DMS153 (cell line): ENCODE measurements around the gene MTA3.
A peak's percentile ranks its signal among the peaks of the same experiment; 100 is the strongest.
"Not testable (repeated sequence)": the region's sequence is repeated elsewhere in the genome, so short reads cannot be mapped to it uniquely, and the experiment has no call there.

Experiments
- DNase-seq: peaks from one replicate; lab custom pipeline; 2025; lab: John Stamatoyannopoulos, UW

Gene MTA3

DNA sequence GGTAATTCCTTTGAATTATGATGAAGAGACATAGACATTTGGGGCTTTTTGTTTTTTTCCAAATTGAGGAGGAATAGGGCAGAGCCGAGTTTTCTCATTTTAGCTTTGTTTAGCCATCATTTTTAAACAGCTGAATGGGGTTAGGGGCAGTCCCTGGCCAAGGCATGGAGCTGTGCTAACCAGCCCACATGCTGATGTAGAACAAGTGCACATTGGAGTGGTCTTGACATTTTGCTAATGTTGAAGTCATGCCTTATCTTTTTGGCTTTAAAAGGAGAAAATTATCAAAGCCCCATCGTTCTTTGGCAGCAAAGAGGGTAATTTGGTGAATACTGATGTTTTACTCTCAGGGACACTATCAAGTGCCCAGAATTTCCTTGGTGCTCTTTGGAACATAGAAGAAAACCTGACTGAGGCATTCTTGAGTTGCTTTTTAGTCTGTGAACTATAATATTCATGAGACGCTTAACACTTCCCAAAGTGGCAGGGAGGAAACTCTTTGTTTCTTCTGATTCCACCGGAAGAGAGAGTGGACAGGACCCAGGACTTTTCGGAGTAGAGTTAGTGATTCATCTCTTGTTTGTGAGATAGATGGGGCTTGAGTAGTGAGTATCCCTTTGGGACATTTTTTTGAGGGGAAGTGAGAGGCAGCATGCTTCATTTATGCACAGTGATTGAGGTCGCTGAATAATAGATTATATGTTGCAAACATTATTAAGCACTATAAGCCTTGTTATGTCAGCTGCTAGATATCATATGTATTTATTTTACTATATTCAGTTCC lies 45.0 kb downstream of the MTA3 start:
- DNase-seq: no peak

DNA sequence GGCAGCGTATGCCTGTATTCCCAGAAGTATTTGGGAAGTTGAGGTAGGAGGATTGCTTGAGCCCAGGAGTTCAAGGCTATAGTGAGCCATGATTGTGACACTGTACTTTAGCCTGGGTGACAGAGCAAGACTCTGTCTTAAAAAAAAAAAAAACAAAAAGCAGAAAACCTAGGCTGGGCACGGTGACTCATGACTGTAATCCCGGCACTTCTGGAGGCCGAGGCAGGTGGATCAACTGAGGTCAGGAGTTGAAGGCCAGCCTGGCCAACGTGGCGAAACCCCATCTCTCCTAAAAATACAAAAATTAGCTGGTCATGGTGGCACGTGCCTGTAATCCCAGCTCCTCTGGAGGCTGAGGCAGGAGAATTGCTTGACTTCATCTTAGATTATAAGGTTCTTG lies 46.4 kb downstream of the MTA3 start:
- DNase-seq: no peak

DNA sequence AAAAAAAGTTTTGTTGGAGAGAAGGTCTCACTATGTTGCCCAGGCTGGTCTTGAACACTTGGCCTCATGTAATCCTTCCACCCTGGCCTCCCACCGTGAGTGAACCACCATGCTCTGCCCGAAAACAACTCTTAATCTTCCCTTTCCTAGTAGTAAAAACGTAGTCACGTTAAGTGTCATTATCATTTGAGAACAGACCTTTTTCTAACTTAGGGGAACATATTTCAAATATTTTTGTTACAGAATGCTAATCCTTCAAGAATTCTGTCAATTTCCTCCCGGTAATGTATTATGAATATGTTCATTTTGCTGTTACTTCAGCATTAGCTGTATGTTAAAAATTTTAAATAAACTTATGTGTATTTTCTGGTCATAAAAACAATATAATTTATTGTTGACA lies 49.7 kb downstream of the MTA3 start:
- DNase-seq: no peak

DNA sequence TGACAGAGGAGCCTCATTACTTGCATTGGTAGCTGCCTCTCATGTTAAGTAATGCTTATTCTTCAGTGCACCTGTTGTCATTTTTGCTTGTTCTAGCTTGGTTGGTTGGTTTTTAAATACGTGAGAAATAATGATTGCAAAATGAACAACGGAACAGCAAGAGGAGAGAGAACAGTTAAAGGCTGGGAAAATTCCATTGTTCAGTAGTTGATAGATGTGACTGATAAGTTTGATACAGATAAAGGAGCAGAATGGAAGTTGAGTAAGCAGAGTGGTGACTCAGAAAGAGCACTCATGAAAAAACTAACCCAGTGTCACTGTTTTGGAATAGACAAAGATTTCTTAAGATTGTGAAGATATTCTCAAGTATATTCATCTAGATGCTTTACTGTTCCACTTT lies 50.5 kb downstream of the MTA3 start:
- no peak for DNase-seq

DNA sequence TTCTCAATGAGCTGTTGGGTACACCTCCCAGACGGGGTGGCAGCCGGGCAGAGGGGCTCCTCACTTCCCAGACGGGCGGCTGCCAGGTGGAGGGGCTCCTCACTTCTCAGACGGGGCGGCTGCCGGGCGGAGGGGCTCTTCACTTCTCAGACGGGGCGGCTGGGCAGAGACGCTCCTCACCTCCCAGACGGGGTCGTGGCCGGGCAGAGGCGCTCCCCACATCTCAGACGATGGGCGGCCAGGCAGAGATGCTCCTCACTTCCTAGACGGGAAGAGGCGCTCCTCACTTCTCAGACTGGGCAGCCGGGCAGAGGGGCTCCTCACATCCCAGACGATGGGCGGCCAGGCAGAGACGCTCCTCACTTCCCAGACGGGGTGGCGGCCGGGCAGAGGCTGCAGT lies 53.2 kb downstream of the MTA3 start:
- DNase-seq: not testable (repeated sequence)

DNA sequence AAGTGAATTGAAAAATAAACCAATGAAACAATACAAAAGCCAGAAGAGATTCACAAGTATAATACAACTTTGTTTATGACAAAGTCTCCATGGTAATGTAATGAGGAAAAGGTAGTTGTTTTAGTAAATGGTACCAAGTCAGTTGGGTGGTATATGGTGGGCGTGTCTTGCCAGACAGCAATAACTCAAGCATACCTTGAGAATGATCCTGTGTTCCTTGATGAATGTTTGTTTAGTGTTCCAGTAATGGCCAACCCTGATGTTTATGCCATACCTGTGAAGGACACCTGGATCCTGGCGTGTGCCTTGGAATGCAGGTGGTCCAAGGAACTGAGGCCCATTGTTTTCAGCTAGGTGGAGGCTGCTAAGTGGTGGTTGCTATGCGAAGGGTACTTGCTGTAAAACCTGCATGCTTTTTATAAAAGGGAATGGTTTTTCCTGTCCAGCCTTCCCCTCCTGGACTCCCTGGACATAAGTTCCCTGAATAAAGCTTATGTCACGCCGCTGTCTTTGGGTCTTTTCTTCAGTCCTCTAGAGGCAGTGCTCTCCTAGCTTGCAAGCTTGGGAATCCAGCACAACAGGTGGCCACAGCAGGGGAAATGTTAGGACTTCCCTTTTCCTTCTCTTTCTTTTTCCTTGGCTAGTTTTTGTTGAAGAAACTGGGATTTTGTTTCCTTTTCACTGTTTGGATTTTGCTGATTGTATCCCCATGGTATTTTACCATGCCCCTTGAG lies 54.7 kb downstream of the MTA3 start:
- no peak for DNase-seq

DNA sequence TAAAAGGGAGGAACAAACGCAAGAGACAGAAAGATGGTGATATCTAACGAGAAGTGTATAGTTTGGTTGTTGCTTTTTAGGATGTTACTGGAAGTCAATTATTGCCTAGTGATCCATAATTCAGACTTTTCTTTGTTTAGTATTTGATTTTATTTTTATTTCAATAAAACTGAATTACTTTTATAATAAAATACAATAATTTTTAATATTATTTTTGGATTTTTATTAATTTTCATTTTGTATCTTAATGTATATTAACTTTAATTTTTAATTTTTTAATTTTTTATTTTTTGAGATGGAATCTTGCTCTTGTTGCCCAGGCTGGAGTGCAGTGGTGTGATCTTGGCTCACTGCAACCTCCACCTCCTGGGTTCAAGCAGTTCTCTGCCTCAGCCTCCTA lies 55.6 kb downstream of the MTA3 start:
- DNase-seq: no peak

DNA sequence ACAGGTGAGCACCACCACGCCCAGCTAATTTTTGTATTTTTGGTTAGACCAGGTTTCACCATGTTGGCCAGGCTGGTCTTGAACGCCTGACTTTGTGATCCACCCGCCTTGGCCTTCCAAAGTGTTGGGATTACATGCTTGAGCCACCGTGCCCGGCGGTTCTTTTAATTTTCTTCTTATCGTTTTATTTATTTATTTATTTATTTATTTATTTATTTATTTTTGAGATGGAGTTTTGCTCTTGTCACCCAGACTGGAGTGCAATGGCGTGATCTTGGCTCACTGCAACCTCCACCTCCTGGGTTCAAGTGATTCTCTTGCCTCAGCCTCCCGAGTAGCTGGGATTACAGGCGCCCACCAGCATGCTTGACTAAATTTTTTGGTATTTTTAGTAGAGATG lies 59.6 kb downstream of the MTA3 start:
- not testable (repeated sequence) for DNase-seq

DNA sequence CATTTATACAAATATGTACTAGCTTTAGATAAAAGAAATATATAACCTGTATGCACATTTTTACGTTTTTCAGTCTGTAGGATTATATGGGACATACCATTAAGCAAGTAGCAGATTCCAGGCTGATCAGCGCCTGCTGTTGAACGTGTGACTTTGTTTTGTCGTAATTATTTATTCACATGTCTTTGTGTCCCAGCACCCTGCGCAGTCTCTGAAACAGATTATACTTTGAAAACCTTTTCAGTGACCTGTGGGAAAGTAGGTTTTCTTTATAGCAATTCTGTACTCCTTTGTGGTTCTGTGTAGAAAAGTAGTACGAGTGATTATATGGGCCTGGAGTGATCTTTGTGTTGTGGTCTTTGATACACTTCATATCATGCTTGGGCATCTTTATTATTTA lies 68.5 kb downstream of the MTA3 start:
- DNase-seq: no peak

DNA sequence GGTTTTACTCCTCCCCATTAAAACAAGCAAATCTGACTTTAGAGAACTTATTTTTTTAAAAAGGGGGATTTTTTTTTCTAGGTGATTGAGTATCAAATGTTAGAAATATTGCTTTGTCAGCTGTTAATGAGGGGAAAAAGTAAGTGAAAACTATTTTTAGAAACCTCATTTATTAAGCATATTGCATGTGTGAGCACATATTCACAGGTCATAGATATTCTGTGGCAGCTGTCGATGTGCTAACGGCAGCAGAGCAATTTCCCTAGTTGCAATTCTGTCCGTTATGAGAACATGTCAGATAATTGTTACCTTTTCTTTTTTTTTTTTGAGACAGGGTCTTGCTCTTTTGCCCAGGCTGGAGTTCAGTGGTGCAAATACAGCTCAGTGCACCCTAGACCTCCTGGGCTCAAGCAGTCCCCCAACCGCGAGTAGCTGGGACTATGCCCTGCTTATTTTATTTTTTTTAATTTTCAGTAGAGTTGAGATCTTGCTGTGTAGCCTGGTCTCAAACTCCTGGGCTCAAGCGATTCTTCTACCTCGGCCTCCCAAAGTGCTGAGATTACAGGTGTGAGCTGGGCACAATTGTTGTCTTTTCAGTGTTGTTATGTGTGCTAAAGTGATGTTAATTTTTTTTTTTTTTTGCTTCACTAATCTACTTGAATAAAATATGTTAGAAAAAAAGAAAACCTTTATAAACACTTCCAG lies 69.8 kb downstream of the MTA3 start:
- DNase-seq: no peak

DNA sequence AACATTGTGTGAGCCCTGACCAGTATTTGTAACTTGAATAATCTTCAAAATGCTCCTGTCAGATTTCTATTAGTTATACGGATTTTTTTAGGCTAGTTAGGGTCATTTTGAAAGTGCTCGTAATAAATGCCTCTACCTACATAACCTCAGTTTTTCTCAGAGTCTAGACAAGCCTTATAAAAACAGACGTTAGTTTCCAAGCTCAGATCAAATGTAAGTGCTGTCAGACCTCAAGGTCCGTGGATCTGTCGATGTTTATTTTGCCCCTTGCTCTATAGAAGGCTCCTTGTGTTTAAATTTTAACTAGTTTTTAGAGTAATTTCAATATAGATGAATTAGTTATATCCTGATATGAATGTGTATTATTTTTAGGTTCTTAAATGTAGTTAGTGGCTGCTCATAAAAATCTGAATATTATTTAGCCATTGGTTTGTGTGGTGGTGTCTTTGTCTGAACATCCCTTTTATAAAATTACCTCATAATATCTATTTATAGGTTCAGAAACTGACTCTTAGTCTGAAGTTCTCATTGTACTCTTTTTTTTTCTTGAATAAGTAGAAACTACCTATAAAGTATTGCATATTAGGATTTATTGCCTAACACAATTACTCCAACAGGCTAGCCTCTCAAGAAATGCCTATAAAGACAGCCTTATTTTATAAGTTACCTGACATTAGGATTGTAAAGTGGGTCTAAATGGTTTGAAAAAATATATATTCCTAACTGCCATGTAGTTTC lies 71.1 kb downstream of the MTA3 start:
- no peak for DNase-seq

DNA sequence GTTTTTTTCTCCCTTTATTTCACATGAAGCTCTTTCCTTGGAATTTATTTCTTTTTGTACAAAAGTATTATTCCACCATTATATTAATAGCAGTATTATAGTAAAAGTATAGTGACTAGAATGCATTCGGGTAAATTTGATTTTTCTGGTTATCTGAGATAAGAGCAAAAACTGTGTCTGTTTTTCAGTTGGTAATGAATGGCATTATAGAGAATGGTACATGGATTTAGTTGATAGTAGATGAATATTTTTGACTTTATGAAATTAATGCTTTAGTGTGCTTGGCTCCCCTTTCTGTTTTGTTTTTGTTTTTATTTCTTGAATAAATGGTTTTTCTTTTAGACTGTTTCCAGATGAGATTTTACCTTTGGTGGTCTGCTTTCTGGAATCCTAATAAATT lies 71.8 kb downstream of the MTA3 start:
- no peak for DNase-seq

DNA sequence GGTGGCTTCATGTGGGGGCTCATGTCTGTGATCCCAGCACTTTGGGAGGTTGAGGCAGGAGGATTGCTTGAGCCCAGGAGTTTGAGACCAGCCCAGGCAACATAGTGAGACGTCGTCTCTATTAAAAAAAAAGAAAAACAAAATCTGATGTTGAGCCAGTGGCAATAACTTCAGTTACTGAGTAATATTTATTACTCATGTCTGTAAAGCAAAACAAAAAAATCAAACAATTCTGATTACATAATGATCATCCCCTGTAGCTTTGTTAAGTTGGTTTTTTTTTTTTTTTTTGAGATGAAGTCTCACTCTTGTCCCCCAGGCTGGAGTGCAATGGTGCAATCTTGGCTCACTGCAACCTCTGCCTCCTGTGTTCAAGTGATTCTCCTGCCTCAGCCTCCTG lies 73.9 kb downstream of the MTA3 start:
- not testable (repeated sequence) for DNase-seq

DNA sequence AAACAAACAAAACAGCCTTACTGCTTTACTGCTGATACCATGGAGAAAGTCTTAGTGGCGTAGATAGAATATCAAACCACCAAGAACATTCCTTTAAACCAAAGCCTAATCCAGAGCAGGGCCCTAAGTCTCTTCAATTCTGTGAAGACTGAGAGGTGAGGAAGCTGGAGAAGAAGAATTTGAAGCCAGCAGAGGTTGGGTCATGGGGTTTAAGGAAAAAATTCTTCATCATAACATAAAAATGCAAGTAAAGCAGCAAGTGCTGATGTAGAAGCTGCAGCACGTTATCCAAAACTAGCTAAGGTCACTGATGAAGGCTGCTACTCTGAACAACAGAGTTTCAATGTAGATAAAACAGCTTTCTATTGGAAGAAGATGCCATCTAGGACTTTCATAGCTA lies 77.1 kb downstream of the MTA3 start:
- no peak for DNase-seq

DNA sequence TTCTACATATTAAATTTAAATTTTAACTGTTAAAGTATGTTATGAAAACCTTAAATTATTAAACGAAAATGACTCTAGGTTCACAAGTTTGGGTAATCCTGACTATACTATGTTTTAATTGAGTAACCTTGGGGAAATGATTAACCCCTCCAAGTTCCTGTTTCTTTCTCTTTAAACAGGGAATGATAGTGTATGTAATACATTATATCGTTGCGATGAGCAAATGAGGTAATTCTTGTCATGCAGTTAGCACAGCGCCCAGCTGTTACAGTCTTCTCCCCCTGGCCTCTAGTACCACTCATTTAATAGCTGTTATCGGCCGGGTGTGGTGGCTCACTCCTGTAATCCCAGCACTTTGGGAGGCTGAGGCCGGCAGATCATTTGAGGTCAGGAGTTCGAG lies 80.4 kb downstream of the MTA3 start:
- DNase-seq: no peak

DNA sequence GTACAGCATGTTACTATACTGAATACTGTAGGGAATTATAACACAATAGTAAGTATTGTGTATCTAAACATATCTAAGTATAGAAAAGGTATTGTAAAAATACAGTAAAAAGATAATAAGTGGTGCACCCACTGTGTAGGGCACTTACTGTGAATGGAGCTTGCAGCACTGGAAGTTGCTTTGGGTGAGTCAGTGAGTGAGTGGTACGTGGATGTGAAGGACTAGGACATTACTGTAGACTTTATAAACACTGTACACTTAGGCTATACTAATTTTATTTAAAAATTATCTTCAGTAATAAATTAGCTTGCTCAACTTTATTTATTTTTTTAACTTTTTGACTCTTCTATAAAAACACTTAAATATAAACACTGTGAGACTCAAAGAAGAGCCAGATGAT lies 82.6 kb downstream of the MTA3 start:
- DNase-seq: no peak

DNA sequence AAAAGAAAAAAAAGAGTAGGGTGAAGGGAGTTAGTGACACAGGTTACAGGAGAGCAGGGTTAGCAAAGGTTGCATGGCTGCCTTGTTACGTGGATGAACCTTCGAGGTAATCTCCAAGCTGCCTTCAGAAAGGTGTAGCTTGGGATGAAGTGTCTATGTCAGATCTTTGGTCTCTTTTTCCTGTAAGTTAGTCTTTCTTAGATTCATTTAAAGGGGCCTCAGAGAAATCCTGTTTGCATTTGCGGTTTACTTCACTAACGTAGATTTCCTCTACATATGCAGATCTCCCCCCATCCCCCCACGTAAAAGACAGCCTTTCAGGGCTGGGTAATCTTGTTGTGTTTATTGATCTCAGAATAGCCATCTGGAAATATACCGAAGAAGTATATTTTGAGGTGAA lies 83.7 kb downstream of the MTA3 start:
- no peak for DNase-seq

DNA sequence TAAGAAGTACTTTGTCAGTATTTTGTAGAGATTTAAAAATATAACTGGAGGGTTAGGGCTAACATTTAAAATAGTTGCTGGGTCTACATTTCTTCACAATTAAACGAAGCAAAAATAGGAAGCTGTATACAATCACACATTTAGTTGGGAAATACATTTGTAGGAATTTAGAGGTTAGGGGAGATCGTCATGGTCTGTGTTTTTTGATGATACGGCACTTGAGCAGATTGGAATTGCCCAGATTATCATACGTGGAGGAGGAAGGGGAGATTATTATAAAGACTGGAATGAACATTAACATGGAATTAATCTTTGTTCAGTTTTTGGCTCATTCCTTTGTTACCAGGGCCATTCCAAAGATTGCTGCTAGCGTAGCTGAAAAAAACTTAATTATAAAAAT lies 84.6 kb downstream of the MTA3 start:
- DNase-seq: no peak

DNA sequence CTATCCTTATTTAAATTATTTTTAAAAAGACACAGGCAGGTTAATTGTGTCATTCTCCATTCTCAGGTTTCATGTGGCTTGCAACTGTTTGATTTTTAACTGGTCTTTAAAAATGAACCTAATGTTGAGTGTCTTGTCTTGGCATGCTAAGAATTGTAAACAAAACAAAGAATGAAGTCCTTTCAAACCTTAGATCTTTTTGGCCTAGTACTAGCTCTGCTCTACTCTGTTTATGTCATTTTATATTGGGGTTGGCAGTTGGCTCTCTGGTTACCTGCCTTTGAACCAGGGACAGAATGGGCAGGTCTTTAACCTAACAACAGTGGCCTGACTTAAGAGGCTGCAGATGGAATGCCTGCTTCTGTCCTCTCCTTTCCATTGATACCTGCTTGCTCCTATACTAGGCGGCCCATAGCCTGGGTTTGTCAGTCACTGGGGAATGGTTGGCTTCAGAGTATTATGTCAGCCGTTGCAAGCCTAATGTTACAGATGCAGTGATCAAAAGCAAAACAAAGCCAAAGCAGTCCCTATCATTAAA lies 85.5 kb downstream of the MTA3 start:
- no peak for DNase-seq

DNA sequence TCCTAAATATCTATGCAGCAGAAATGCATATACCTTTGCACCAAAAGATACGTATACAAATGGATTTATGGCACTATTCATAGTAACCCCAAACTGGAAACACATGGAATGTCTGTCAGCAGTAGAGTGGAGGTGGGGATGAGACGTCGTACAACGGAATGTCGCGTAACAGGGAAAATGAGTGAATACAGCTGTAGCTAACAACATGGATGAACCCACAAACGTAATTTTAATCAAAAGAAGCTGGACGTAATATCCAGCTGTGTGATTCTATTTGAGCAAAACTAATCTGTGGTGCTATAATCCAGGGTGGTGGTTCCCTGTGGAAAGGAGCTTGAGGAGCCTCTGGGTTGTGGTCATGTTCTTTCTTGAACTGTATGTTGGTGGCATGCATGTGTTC lies 89.9 kb downstream of the MTA3 start:
- DNase-seq: no peak

DNA sequence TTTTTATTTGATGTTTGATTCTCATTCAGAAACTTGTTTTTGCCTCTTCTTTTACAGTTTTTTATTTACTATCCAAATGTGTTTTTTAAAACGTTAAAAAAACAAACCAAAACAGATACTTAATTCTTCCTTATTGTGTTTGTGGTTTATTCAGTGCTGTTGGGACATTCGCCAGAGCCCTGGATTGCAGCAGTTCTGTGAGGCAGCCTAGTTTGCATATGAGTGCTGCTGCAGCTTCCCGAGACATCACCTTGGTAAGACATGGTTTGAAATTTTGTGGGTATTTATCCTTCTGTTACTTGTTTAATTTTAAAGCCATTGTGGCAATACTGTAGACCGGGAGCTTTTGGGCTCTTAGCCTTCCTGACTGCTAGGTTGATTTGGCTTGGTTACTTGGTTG lies 91.2 kb downstream of the MTA3 start:
- DNase-seq: no peak

DNA sequence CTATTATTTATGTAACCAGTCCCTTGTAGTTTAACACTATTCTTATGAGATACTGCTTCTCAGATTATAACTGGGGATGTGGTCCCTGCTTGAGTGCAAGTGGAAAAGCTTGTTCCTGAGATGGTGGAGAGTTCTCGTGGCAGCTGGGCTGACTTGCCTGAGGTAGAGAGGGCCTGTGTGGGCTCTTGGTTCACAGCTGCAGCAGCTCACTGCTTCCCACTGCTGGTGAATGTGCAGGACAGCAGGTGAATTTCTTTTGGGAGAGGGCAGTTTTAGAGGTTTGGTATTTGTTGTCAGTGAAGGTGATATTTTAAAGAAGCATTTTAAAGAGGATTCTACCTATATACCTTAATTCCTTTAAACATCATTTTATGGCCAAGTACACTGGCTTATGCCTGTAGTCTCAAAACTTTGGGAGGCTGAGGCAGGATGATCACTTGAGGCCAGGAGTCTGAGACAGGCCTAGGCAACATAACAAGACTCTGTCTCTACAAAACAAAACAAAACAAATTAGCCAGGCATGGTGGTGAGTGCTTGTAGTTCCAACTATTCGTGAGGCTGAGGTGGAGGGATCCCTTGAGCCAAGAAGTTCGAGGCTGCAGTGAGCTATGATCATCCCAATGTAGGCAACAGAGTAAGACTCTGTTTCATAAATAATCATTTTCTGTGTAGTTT lies 94.8 kb downstream of the MTA3 start:
- DNase-seq: peak; percentile 52
